ENCODE data around the gene CRB2.

Gene CRB2

DNA sequence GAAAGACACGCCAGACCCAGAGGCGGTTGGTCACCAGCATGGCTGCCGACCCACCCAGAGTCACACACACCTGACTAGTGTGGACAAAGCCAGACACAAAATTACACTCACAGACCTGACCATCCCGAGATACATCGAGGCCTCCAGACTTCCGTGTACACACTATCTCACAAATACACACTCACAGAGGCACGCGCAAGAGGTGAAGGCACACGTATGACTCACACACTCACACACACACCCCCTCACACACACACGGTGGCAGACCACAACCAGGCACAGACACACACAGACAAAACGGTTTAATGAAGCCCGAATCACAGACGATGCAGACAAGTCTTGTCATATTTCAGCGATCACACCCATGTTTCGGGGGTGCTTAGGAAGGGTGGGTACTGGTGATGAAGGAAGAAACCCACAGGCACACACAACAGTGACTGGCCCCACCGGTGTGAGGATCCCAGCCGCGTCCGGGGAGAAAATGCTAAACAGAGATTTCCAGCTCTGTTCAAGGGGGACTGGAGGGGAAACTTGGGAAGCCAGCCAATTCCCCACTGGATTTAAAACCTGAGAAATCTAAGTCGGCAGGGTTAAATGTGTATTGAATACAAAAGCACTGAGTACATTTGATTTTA lies 51.3 kb downstream of the CRB2 start:
- Mint-ChIP-seq H3K9me3 (no peaks in the 10 kb centered on the region), H3K27me3 (ENCODE audit: low read depth) (no peaks in the 10 kb centered on the region), H3K36me3 (ENCODE audit: low read depth) (no peaks in the 10 kb centered on the region), H3K27ac (peak overlapping the region; percentile 12 to 69 (median 50)), H3K4me3 (no peak overlapping the region), H3K4me1 (peaks cover 20% of the 10 kb centered on the region)
- TF ChIP-seq, protein P1, sequence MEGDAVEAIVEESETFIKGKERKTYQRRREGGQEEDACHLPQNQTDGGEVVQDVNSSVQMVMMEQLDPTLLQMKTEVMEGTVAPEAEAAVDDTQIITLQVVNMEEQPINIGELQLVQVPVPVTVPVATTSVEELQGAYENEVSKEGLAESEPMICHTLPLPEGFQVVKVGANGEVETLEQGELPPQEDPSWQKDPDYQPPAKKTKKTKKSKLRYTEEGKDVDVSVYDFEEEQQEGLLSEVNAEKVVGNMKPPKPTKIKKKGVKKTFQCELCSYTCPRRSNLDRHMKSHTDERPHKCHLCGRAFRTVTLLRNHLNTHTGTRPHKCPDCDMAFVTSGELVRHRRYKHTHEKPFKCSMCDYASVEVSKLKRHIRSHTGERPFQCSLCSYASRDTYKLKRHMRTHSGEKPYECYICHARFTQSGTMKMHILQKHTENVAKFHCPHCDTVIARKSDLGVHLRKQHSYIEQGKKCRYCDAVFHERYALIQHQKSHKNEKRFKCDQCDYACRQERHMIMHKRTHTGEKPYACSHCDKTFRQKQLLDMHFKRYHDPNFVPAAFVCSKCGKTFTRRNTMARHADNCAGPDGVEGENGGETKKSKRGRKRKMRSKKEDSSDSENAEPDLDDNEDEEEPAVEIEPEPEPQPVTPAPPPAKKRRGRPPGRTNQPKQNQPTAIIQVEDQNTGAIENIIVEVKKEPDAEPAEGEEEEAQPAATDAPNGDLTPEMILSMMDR (IDR thresholded peaks at IDR 0.05; ENCODE audit: unreplicated experiment in 3 of 3), result no peak

DNA sequence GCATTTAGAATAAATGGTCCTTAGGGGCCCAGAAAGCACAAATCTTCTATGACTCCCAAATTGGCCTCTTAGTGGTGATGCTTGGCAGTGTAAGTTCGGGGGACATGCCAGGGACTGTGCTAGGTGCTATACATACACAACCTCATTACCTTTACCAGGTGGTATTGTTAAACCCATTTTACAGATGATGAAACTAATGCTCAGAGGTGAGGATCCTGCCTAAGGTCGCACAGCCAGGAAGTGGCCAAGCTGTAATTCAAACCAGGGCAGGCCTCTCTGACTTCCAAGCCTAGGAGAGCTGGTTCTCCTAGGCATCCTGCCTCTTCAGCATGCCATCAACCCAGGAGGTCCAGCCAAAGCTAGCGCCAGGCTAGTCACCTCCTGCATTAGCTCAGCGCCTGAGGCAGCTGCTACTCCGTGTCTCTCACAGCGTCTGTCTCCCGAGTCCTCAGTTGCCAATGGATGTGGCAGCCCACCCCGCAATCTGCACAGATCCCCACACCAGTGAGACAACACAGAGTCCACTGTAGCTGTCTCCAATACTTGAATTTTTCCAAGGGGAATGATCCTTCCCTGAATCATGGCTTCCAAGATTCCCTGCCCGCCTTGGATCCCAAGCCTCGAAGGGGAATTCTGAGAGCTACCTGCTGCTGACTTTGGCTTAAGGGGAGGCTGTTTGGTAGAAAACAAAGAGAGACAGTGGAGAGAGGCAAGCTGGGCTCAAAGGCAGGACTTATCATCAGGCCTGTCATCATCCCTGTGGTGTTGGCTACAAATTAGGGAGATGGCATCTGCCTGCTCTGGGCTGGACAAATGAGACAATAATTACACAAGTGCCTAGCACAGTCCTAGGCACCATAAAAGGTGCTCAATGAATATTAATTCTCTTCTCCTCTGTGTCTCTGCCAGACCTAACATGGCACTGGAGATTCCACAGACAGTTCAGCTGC lies 52.6 kb downstream of the CRB2 start:
- no peaks in the 10 kb centered on the region for H3K36me3 Mint-ChIP-seq (ENCODE audit: low read depth)
- H3K4me3 Mint-ChIP-seq, result no peak overlapping the region
- no peaks in the 10 kb centered on the region for H3K27me3 Mint-ChIP-seq (ENCODE audit: low read depth)
- H3K9me3 Mint-ChIP-seq, result no peaks in the 10 kb centered on the region
- peaks cover 18% of the 10 kb centered on the region for H3K4me1 Mint-ChIP-seq
- TF ChIP-seq, protein P1 (IDR thresholded peaks at IDR 0.05; ENCODE audit: unreplicated experiment in 3 of 3), result no peak
- H3K27ac Mint-ChIP-seq, result peak overlapping the region; percentile 50 to 84 (median 52)

DNA sequence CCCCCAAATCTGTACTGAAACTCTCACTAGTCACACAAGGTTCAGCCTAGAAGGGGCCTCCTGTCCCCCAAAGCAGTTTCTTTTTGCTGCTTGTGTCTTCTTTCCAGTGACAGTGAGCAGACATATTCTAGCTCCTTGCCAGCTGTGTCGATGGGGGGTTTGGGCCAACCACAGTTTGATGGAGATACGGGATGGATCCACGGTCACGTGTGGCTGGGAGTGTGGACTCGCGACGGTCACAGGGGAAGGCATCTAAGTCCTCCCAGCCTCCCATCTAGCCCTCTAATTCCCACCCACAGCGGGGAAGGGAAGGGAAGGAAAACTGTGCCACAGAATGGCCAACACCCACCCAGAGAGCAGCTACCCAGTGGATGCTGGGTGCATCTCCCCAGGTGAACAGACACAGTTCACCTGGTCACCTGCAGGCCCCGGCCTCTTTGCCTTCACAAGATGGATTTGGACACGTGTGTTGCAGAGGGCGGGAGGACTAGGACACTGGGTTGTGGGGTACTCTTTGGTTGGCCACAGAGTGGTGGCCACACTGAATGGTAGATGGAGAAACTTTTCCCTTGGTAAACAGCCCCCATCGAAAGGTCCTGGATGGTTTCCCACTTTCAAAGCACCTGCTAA lies 54.4 kb downstream of the CRB2 start:
- H3K4me1 Mint-ChIP-seq, result peaks cover 27% of the 10 kb centered on the region
- H3K27ac Mint-ChIP-seq, result no peak overlapping the region
- H3K9me3 Mint-ChIP-seq, result no peaks in the 10 kb centered on the region
- peaks cover 4% of the 10 kb centered on the region for H3K27me3 Mint-ChIP-seq (ENCODE audit: low read depth)
- TF ChIP-seq, protein P1 (IDR thresholded peaks at IDR 0.05; ENCODE audit: unreplicated experiment in 3 of 3), result no peak
- H3K4me3 Mint-ChIP-seq, result no peak overlapping the region
- no peaks in the 10 kb centered on the region for H3K36me3 Mint-ChIP-seq (ENCODE audit: low read depth)

DNA sequence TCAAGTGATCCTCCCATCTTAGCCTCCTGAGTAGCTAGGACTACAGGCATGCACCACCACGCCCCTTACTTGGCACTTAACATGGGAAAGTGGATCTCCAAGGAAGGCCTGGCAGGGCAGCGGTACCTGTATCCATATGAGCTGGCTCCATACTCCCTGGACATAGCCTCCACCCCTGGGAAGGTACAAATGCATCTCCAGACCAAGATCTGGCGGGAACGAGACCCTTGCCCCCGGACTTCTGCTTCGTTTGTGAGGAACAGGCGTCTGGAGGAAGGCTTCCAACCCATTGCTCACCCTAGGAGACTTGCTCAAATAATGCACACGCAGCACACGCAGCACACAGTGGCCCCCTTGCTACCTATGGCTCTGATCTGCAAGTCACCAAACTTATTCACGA lies 55.2 kb downstream of the CRB2 start:
- Mint-ChIP-seq H3K27me3 (ENCODE audit: low read depth) (peaks cover 4% of the 10 kb centered on the region), H3K27ac (no peak overlapping the region), H3K4me3 (no peak overlapping the region), H3K36me3 (ENCODE audit: low read depth) (no peaks in the 10 kb centered on the region), H3K9me3 (no peaks in the 10 kb centered on the region), H3K4me1 (peaks cover 27% of the 10 kb centered on the region)
- TF ChIP-seq, protein P1 (IDR thresholded peaks at IDR 0.05; ENCODE audit: unreplicated experiment in 3 of 3), result no peak

DNA sequence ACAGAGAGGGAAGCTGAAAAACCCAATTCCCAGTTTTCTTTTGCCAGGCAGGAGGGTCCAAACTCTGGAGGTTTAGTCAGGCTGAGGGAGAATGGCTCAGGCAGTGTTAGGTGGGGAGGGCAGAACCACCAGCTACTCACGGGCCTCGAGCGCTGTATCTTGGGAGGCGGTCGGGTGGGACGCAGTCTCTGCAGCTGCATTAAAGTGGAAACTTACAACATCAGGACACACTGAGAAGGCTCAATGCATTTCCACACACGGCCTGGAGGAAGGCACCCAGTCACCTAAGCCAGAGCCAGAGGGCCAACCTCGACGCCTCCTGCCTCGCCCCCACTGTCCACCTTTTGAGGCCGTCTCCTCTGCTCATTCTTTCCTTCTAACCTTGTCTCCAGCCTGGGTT lies 55.6 kb downstream of the CRB2 start:
- no peaks in the 10 kb centered on the region for H3K36me3 Mint-ChIP-seq (ENCODE audit: low read depth)
- no peak overlapping the region for H3K27ac Mint-ChIP-seq
- H3K4me1 Mint-ChIP-seq, result peaks cover 25% of the 10 kb centered on the region
- H3K9me3 Mint-ChIP-seq, result no peaks in the 10 kb centered on the region
- TF ChIP-seq, protein P1 (IDR thresholded peaks at IDR 0.05; ENCODE audit: unreplicated experiment in 3 of 3), result no peak
- no peak overlapping the region for H3K4me3 Mint-ChIP-seq
- H3K27me3 Mint-ChIP-seq (ENCODE audit: low read depth), result peaks cover 4% of the 10 kb centered on the region
